ENCODE results near the gene LARP4. TPM values are rescaled to one million over a fixed set of nuclear protein-coding genes. Genes with fewer than 3 reads are reported as not detected.
A peak's percentile ranks its signal among the peaks of the same experiment; 100 is the strongest.

The LARP4 gene
- 10 to 100 TPM; 53.3 to 53.8 TPM for total RNA-seq

DNA sequence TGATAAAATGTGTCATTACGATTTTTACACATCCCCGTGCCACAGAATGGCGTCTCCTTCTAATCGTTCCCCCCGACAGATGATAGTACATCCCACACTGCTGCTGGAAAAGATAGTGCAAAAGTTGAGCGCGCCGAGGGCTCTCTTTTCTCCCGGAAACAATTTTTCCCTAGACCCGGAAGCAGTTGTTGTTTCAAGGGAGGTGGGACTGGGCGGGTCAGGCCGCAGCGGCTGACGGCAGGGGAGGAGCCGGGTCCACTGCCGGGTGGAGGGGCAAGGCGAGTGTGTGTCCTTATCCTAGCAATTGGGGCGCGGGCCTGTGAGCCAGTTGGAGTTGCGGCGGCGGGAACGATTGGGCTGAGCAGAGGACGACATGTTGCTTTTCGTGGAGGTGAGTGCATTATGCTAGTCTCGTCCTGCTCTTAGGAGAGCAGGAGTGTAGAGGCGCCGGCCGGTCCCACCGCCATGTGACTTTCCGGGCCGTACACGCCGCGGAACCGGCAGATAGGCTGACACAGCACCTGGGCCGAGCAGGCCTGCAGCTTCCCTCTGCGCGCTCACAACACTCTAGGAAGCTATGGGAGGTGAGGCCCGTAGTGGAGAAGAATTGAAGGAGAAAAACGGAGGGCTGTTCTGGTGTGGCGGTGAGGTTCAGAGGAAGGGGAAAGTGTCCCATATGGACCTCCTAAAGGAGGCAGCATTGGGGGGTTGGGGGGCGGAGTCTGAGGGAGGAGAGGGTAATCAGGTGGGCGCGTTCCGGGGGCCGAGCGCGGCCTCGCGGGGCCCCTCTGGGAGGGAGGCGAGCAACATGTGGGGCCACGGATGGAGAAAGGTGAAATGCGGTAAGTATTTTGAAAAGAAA lies at the start of gene LARP4:
Gene LARP4 (plus strand): TSS at position 248 of the 862 bp plus-strand sequence. CDS start 126 bp downstream, at position 374.
- intact Hi-C loops (cut with DNase I), result no loop called here

DNA sequence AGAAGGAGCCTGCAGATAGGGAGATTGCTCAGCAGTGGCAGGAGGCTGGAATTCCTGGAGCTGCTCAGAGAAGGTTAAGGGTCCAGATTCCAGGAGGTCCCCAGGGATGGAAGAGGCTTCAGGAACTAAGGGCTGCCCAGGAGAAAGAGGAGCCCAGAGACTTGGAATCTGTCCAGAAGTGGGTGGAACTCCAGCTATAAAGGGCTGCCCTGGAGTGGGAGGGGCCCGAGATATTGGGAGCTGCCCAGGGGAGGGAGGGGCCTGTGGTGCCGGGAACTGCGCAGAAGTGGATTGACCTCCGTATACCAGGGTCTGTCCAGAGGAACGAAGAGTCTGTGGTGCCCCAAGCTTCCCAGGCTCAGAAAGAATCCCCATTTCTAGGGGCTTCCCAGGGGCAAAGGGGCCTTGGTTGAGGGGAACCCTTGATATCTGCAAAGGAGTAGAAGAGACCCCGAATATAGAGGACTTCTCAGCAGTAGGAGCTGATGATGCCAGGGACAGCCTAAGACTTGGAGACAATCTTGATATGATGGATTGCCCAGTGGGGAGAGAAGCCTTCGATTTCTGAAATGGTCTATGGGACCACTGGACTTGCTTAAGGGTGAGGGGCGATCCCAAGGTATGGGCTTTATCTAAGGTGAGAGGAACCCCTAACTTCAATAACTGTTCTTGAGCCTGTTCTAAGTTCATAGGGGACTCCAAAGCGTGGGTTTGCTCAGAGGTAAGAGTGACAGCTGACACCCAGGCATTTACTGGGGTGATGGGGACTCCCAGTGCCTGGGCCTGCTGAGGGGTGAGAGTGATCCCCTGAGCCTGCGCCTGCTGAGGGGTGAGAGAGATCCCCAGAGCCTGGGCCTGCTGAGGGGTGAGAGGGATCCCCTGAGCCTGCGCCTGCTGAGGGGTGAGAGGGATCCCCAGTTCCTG lies 49.3 kb upstream of the LARP4 start:
- H3K27ac ChIP-seq, result no peak overlapping the region
- no peaks in the 10 kb centered on the region for H3K36me3 ChIP-seq
- peak; percentile 50 for DNase-seq
- no peak overlapping the region for H3K9ac ChIP-seq (ENCODE audit: low read depth in 2 of 2, low read length in 2 of 2)
- no peaks in the 10 kb centered on the region for H3K9me3 ChIP-seq
- TF ChIP-seq, protein P1, sequence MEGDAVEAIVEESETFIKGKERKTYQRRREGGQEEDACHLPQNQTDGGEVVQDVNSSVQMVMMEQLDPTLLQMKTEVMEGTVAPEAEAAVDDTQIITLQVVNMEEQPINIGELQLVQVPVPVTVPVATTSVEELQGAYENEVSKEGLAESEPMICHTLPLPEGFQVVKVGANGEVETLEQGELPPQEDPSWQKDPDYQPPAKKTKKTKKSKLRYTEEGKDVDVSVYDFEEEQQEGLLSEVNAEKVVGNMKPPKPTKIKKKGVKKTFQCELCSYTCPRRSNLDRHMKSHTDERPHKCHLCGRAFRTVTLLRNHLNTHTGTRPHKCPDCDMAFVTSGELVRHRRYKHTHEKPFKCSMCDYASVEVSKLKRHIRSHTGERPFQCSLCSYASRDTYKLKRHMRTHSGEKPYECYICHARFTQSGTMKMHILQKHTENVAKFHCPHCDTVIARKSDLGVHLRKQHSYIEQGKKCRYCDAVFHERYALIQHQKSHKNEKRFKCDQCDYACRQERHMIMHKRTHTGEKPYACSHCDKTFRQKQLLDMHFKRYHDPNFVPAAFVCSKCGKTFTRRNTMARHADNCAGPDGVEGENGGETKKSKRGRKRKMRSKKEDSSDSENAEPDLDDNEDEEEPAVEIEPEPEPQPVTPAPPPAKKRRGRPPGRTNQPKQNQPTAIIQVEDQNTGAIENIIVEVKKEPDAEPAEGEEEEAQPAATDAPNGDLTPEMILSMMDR (IDR thresholded peaks at IDR 0.05), result no peak
- intact Hi-C loops (cut with DNase I), result no loop called here
- H3K27me3 ChIP-seq, result no peaks in the 10 kb centered on the region
- no peak overlapping the region for H3K4me3 ChIP-seq
- no peaks in the 10 kb centered on the region for H3K4me1 ChIP-seq

More for the DNA sequence above, at the start of gene LARP4:
- H3K9ac ChIP-seq (ENCODE audit: low read depth in 2 of 2, low read length in 2 of 2), result peak within 1 kb of the TSS; percentile 77 to 96
- H3K36me3 ChIP-seq, result no peaks in the 10 kb centered on the region
- H3K27me3 ChIP-seq, result no peaks in the 10 kb centered on the region
- peak within 1 kb of the TSS; percentile 85 for H3K27ac ChIP-seq
- H3K4me1 ChIP-seq, result no peaks in the 10 kb centered on the region
- H3K9me3 ChIP-seq, result no peaks in the 10 kb centered on the region
- DNase-seq, result peak; percentile 96
- TF ChIP-seq, protein P1 (IDR thresholded peaks at IDR 0.05), result no peak
- peak within 1 kb of the TSS; percentile 79 for H3K4me3 ChIP-seq

DNA sequence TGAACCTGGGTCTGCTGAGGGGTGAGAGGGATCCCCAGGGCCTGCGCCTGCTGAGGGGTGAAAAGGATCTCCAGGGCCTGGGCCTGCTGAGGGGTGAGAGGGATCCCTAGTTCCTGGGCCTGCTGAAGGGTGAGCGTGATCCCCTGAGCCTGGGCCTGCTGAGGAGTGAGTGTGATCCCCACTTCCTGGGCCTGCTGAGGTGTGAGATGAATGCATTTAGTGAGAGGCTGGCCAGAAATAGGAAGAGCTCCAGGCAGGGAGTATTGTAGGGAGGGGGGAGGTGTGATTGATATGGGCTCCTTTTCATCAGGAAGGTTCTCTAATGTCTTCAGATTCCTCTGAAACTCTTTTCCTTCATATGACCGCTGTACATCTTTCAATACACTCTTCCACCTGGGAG lies 47.3 kb upstream of the LARP4 start:
- Histone ChIP-seq H3K27ac (peak overlapping the region; percentile 5), H3K9me3 (no peaks in the 10 kb centered on the region), H3K4me1 (no peaks in the 10 kb centered on the region), H3K9ac (ENCODE audit: low read depth in 2 of 2, low read length in 2 of 2) (no peak overlapping the region), H3K4me3 (no peak overlapping the region), H3K36me3 (no peaks in the 10 kb centered on the region), H3K27me3 (no peaks in the 10 kb centered on the region)
- TF ChIP-seq, protein P1 (IDR thresholded peaks at IDR 0.05), result no peak
- DNase-seq, result no peak
- intact Hi-C loops (cut with DNase I), result no loop called here

DNA sequence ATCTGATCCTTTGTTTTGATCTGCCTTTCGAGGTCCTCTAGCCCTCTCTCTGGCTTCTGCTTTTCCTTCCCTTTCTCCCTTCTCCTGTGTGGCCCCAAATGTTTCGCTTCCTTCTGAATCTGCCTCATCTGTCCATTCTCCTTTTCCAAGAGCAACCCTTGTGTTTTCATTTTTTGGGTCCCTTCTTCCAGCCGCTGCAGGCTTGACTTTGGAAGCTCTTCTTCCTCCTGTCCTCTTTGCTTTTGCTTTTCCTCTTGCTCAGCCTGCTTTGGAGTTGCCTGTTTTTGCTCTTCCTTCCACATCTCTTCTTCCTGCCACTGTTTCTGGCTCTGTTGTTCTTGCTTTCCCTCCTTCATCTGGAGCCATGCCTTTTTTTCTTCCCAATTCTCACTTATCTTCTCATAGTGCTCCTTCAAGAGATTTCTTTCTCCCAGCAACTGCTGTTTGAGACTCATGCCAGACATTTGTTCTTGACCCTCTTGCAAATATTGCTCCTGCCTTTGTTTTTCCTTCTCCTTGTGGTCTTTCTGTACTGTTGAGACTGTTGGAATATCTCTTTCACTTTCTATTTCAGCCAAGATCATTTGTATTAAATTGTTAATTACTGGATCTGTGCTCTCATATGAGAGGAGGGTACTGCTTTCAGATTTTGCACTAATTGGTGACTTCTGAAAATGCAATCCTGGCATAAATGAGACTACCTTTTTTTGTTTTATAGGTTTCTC lies 46.7 kb upstream of the LARP4 start:
- no peaks in the 10 kb centered on the region for H3K4me1 ChIP-seq
- H3K27me3 ChIP-seq, result no peaks in the 10 kb centered on the region
- H3K36me3 ChIP-seq, result no peaks in the 10 kb centered on the region
- DNase-seq, result no peak
- H3K9ac ChIP-seq (ENCODE audit: low read depth in 2 of 2, low read length in 2 of 2), result no peak overlapping the region
- peak overlapping the region; percentile 5 for H3K27ac ChIP-seq
- intact Hi-C loops (cut with DNase I), result no loop called here
- H3K9me3 ChIP-seq, result no peaks in the 10 kb centered on the region
- H3K4me3 ChIP-seq, result no peak overlapping the region
- TF ChIP-seq, protein P1 (IDR thresholded peaks at IDR 0.05), result no peak

DNA sequence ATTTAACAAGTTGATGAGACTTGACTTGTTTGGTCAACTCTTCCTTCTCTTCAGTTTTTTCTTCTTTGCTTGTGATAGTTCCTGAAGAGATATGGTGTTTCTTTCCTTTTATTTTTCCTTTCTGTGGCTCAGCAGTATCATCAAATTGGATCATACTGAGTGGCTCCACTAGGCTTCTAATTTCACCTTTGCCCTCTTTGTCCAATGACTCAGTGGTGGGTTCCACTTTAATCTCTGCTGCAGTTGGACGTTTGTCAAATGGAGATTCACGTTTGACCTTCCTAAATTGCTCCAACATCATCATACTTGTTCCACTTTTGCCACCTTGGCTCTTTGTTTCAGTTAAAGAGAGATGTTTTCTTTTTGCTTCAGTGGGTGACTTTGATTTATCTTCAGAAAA lies 45.8 kb upstream of the LARP4 start:
- intact Hi-C loops (cut with DNase I), result no loop called here
- DNase-seq, result no peak

More for the DNA sequence above, 45.8 kb upstream of the LARP4 start:
- H3K27ac ChIP-seq, result no peak overlapping the region
- H3K4me3 ChIP-seq, result no peak overlapping the region
- no peaks in the 10 kb centered on the region for H3K36me3 ChIP-seq
- no peaks in the 10 kb centered on the region for H3K4me1 ChIP-seq
- TF ChIP-seq, protein P1 (IDR thresholded peaks at IDR 0.05), result no peak
- no peaks in the 10 kb centered on the region for H3K9me3 ChIP-seq
- H3K9ac ChIP-seq (ENCODE audit: low read depth in 2 of 2, low read length in 2 of 2), result no peak overlapping the region
- H3K27me3 ChIP-seq, result no peaks in the 10 kb centered on the region
